Right lung (tissue), 5 donors: ENCODE data around the gene DLGAP1. TPM values are rescaled to one million over a fixed set of nuclear protein-coding genes. Genes with fewer than 3 reads are reported as not detected.
"Not testable (repeated sequence)": the region's sequence is repeated elsewhere in the genome, so short reads cannot be mapped to it uniquely, and the experiment has no call there.

ENCODE experiments used
- DNase-seq, 2 donors: peaks; one replicate each; pipeline ENCODE4 v3.0.0-alpha.2; 2013
- polyA plus RNA-seq, 5 donors: library from polyadenylated mRNA; unstranded; fragments of 120-200 nt; gene quantifications; one replicate each; pipeline versions ENCODE4 v1.2.1 to v1.2.3, GENCODE V29; 2013; ENCODE audit warnings: inconsistent platforms in 1 of 5, low replicate concordance in 1 of 5; ENCODE audit not compliant: insufficient read length in 5 of 5, insufficient read depth in 1 of 5

Gene DLGAP1
- polyA plus RNA-seq, 5 donors = 1.0 to 3.2 (median 2.0) TPM

DNA sequence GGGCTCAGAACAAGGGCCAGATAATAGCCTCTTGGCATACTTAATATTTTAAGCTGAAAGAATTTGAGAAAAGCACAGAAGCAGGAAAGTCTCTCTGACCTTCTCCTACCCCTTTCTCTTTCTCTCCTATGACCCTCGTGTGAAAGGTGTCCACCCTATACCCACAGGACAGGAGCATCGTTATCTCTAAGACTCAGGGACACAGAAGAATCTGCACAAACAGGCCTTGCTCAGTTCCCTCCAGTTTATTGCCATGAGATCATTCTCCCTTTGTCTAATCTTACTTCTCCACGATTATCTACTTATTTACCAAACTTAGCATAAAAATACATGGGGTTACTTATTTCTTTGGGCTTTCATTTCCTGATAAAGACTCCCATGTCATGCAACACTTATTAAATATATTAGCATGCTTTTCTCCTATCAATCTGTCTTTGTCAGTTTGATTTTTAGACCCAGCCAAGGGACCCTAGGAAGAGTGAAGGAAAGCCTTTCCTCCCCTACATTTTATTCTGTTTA lies 370.7 kb downstream of the DLGAP1 start:
- DNase-seq = no peak

- no peak for DNase-seq
Observed at GRCh38 chr18:4078246-4078645, 376.9 kb downstream of the DLGAP1 start.

- no peak for DNase-seq
Observed at GRCh38 chr18:4077721-4078120, 377.4 kb downstream of the DLGAP1 start.

- no peak for DNase-seq
Observed at GRCh38 chr18:4077204-4077603, 377.9 kb downstream of the DLGAP1 start.

DNA sequence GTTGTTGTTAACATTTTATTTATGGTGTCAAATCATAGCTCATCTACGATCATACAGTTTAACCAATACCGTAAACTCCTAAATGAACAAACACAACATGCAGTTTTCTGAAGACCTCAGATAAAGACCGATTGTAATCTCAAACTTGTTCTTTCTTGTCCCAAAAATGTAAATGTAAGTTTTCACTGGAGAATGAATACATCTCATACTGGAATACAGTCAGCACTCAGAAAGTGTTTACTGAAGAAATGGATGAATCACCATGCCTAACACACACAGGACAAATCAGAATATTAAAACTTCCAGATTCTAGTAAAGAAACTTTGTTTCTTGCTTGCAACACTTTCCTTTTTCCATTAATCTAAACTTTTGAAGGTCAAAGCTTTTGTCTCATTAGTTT lies 380.5 kb downstream of the DLGAP1 start:
- DNase-seq = no peak

- DNase-seq = no peak
Observed at GRCh38 chr18:4069183-4069582, 385.9 kb downstream of the DLGAP1 start.

DNA sequence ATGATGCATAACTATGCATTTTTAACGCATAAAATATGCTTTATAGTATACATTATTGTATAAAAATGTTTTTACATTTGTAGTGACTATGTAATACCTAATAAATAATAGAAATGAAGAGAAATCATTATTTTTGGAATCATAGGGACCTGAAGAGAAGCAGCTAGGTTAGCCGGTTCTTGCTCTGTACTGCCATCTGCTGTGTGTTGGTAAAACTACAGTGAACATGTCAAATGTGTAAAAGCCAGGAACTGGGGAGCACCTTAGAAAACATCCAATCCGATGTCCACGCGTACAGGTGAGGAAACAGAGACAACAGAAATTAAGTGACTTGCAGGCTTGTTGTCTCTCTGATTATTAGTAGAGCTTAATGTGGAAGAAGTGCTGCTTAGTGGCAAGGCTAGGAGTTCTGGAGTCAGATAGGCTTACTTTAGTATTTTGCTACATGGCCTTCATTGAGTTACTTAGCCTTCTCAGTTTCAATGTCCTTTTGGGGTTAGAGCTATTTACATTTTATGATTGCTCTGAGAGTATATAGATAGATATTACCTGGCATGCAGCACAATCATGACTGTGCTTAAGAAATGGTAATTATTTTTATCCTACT lies 386.5 kb downstream of the DLGAP1 start:
- peak; percentile 8 to 12 for DNase-seq

- no peak for DNase-seq
Observed at GRCh38 chr18:4063545-4063944, 391.6 kb downstream of the DLGAP1 start.

DNA sequence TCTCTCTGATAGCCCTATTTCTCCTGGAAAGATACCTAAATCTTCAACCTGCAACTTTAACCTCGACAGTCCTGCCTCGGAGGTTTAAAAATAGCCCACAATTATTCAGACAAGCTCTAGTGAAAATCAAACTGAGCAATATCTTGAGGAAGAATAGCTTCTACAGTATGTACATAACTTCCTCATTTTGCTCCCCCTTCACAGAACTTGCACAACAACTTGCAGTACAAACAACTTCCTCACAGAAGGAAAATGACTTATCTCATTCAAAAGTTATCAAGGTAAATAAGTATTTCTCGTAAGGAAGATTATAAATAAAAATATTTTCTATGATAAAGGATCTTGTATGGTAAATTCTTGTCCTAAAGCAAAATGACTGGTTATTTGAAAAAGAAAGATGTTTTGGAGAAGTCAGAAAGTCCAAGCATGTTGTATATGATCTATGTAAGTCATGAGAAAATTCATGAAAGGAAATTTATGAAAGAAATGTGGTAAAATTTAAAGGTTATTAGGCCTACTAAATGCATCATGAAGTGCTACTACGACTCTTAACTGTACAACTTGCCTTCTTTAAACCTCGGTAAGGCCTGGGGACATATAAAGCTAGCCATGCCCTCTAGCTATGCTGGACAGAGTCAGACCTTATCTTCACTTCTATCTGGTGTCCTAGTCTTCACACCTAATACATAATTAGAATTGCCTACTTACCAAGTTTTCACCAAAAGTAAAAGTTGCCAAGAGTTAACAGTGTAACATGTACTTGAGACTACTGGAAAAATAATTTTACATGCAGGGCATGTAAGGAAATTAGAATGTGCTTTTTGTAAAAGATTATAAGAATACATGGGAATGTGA lies 394.5 kb downstream of the DLGAP1 start:
- DNase-seq = no peak

DNA sequence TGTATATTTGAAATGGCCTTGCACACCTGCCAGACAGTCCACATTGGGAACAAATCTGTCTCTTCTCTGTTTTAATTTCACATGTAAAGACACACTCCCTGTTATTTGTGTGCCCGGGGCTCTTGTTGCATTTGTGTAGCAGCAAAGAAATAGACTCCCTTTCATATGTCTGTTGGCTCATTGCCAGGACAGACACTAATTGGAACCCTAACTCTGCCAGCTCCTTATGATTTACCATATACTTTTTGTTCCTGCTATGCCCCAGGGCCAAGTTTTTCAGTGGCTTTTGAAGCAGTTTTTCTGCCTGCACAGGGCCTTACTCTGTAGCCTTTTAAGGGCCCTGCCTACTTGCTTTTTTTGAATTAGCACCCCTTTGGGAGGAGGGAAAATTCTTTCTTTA lies 396.9 kb downstream of the DLGAP1 start:
- no peak for DNase-seq

DNA sequence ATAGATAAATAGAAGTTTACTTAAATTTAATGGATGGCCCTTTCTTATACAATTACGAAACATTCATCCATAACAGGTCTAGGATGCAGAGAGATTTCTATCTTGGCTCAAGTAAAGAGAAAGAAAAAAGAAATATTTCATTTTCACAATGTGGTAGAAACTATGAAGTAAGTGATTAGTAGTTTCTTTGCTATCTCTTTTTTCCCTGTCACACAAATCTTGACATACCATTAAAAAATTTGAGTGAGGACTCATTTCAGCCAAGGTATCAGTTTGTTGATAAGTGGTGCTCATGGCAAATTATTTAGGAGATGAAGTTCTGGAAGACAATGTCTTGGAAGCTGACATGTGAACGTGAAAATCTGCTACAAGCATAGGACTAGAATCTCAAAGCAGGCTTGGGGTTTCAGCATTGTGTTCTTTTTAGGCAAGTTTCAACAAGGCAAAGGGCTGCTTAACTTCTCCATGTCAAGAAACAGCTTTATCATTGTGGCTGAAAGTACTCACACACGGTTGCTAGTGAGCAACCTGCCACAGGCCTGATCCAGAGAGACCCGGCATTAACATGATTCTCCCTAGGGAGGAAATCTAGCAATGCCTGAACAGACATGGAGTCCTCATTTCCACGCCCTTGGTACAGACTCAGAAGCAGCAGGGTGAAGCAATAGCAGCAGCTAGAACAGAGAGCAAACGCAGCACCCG lies 414.6 kb downstream of the DLGAP1 start:
- no peak for DNase-seq

DNA sequence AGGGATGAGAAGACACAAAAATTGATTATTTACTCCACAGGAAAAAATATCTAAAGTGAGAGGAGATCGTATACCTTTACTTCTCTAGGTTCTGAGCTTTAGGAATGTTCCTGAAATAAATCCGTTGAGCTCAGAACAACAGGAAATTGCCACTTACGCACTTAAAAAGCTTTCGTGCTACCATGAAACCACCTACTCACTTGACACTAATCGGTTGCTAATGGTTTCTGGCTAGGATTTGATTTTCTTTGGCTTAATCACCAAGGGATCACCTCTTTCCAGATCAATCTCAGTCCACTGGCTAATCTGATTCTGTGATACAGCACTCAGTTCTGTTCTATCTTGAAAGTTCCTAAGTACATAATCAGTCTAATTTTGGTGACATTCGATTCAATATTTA lies 419.6 kb downstream of the DLGAP1 start:
- DNase-seq = no peak

DNA sequence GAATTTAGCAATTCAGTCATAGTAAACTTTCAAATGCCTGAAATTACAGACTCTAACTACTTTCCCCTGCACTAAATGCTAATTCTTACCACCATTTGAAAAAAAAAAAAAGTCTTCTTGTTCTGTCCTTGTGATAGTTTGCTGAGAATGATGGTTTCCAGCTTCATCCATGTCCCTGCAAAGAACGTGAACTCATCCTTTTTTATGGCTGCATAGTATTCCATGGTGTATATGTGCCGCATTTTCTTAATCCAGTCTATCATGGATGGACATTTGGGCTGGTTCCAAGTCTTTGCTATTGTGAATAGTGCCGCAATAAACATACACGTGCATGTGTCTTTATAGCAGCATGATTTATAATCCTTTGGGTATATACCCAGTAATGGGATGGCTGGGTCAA lies 420.3 kb downstream of the DLGAP1 start:
- DNase-seq = not testable (repeated sequence)

DNA sequence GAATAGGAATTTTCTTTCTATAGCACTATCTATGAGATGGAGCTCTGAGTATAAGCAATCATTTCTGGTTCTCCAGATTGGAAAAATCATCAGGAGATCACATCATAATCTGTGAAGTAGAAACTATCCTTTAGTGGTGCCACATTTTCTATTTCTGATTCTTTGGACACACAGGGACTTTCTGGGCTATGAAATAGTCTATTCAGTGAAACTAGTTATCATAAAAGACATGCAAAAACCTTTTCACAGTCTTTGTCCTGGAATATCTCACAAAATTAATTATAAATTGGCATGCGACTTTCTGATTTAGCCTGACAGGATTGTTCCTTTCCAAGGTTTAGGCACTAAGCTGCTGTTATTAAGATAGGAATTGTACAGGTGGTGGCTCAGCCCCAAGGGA lies 428.6 kb downstream of the DLGAP1 start:
- no peak for DNase-seq

DNA sequence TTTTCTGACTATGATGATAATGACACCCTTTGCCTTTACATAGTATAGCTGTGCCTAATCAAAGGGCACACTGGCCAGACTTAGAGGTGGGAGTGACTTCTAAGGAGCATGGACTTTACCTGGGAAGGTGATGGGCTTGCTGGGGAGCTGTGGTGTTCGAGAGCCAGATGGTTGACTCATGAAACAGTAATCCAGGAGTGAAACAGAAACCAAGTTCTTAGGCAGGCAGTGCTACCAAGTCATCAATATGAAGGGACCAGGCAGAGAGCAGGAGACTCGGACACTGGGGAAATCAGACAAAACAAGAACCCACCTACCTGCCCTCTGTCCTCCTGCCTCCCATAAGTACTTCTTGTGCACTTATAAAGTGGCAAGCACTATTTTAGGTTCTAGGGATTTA lies 430.4 kb downstream of the DLGAP1 start:
- no peak for DNase-seq

GRCh38 chr18:4022749-4023148 lies 432.4 kb downstream of the DLGAP1 start:
- not testable (repeated sequence) for DNase-seq

DNA sequence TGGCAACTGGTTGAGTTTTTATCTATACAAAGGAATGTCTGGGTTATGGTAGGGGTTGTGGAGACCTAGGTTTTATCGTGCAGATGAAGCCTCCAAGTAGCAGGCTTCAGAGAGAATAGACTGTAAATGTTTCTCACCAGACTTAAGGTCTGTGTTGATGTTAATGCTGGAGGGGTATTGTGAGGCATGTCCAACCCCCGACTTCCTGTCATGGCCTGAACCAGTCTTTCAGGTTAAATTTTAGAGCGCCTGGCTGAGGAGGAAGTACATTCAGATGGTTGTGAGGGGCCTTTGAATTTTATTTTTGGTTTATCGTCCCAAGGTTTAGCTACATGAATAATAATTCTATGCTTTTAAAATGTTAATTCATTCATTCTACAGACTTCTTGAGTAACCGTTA lies 435.1 kb downstream of the DLGAP1 start:
- no peak for DNase-seq

GRCh38 chr18:4017480-4017879 lies 437.6 kb downstream of the DLGAP1 start:
- no peak for DNase-seq

DNA sequence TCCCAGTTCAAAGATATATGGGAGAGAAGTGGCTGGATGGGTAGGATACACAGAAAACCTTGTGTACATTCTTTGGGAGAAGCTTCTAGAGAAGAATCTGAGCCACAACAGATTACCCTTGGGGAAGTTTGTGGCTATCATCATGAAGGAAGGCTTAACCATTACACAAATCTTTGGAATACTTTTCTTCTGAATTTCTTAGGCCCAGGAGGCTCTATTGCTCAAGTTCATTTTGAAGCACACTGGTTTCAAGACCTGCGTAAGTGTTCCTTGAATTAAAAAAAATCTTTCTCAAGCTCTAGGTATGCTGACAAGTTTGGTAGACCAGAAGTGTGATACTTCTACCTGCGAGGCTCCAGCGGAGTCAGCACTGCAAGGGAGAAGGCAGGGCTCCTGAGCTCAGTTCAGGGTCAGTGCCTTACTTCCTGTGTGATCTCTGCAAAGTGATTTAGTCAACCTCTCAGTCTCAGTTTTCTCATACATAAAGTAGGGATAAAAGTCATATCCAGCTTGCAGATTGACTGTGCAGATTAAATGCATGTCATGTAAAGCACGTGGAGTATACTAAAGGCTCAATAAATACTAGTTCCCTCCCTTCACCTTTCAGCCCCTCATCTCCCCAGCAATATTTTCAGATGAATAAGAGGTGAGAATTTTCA lies 438.6 kb downstream of the DLGAP1 start:
- no peak for DNase-seq

DNA sequence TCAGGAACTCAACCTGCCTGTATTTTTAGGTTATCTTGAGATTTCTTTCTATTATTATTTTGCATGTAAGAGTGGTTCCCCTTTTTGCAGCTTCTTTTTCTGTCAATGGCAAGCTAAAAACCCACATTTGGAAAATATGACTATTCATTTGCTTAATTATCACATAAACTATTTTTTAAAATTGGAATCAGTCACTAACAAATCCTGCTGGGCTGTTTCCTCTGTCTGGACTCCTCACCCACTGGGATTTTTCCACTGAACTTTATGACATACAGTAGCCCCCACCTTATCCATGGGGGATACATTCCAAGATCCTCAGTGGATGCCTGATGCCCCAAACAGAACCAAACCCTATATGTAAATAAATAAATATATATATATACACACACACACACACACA lies 447.3 kb downstream of the DLGAP1 start:
- no peak for DNase-seq

DNA sequence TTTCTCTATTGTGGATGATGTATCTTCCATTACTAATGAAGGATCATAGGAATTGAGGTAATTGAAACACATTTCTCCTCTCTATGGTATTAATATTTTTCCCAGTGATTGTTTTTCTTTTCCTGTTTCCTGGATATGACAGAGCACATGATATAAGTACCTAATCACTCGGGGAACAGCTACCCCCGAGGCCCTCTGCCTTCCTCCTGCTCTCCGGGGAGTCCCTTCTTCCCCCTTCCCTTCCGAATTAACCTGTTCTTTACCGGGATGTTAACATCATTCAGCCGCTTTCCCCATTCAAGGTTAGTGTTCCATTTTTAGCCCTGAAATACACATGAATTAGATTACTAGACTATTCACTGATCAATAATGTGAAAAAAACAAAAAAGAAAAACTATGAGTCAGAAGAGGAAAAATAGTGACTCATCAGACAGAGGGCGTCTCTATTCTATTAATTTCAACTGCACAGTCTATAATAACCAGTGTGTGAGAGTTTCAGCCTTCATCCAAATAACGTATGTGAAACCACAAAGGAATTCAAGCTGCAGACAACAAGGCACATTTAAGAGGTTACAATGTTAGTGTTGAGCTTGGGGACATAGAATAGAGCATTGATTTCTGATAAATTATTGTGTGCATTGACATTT lies 450.8 kb downstream of the DLGAP1 start:
- DNase-seq = no peak
